HepG2 (cell line): ENCODE measurements around the gene KRT73. TPM values are rescaled to one million over a fixed set of nuclear protein-coding genes. Genes with fewer than 3 reads are reported as not detected.

ENCODE experiments used
- ATAC-seq: fragments of 200-7000 bp; cut with Tn5 transposase; 3 replicates; pipeline ENCODE4 v1.9.1; 2020; ENCODE audit warnings: mild to moderate bottlenecking, moderate library complexity
- BruUV-seq: library from RNA; stranded (reverse); fragments of 400-500 nt; replicated peaks from 2 replicates; lab custom pipeline; 2021; lab: Mats Ljungman, UMichigan
- CTCF ChIA-PET: fragments of 300-600 bp; formaldehyde crosslinking; extraction: SDS; loops from one replicate; lab custom pipeline; 2021; ENCODE audit warnings: low total read pairs, inconsistent platforms, low intra/inter-chr PET ratio; lab: Yijun Ruan, JAX
- POLR2A ChIA-PET: fragments of 350-600 bp; sonication (Branson Sonifier 250); formaldehyde crosslinking; loops from one replicate; lab custom pipeline; 2020; ENCODE audit warnings: antibody characterized with exemption, inconsistent platforms; lab: Yijun Ruan, JAX
- DNase-seq: peaks from one replicate; pipeline ENCODE4 v3.0.0-alpha.2; 2015; ENCODE audit warnings: low spot score
- FAIRE-seq: peaks from 3 replicates; lab custom pipeline; 2011; peaks lifted over from hg19 to GRCh38; lab: Jason Lieb, UNC
- H2AFZ ChIP-seq: one replicate; pipeline ENCODE4 v1.6.1; 2011; ENCODE audit warnings: low read length, inconsistent platforms
- H3K27ac ChIP-seq: fragments of 300-600 bp; 3 replicates; pipeline ENCODE4 v1.8.0; 2011; ENCODE audit warnings: mixed run types, mild to moderate bottlenecking, mixed read lengths, low read length, inconsistent platforms; ENCODE audit not compliant: insufficient read depth; ENCODE audit errors: extremely low read length
- H3K27me3 ChIP-seq, 2 experiments: fragments of 200-600 bp in 1 of 2; 2 replicates in 1 of 2; 3 replicates in 1 of 2; pipeline versions ENCODE4 v1.6.0 to v1.8.0; 2011; ENCODE audit warnings: low read length in 2 of 2, mild to moderate bottlenecking in 2 of 2, moderate library complexity in 2 of 2, inconsistent platforms in 1 of 2; ENCODE audit not compliant: insufficient read depth in 2 of 2, control insufficient read depth in 1 of 2
- H3K36me3 ChIP-seq, 2 experiments: fragments of 200-600 bp in 1 of 2; replicated peaks in 1 of 2; 2 replicates in 1 of 2; 3 replicates in 1 of 2; pipeline versions ENCODE4 v1.5.1 to v1.8.0; 2011; ENCODE audit warnings: low read length in 2 of 2, inconsistent platforms in 1 of 2; ENCODE audit not compliant: insufficient read depth in 2 of 2, control insufficient read depth in 1 of 2
- H3K4me1 ChIP-seq: 2 replicates; pipeline ENCODE4 v1.5.1; 2012; ENCODE audit warnings: low read length, inconsistent platforms; ENCODE audit not compliant: insufficient read depth
- H3K4me2 ChIP-seq: 2 replicates; pipeline ENCODE4 v1.6.0; 2011; ENCODE audit warnings: low read depth, low read length, inconsistent platforms
- H3K4me3 ChIP-seq, 3 experiments: fragments of 200-600 bp in 1 of 3; sonication (generic), shearing (Covaris generic) in 1 of 3; replicated peaks in 1 of 3; 2 replicates each; pipeline ENCODE4 v1.5.1; 2011 to 2016; ENCODE audit warnings: low read length in 3 of 3, inconsistent platforms in 2 of 3, low read depth in 2 of 3, mild to moderate bottlenecking in 2 of 3, control low read depth in 1 of 3, mixed read lengths in 1 of 3; ENCODE audit not compliant: insufficient read depth in 1 of 3
- H3K79me2 ChIP-seq: one replicate; pipeline ENCODE4 v1.6.1; 2011; ENCODE audit warnings: low read length, inconsistent platforms; ENCODE audit not compliant: insufficient read depth
- H3K9ac ChIP-seq: 2 replicates; pipeline ENCODE4 v1.6.0; 2011; ENCODE audit warnings: mild to moderate bottlenecking, low read depth, low read length, inconsistent platforms; ENCODE audit not compliant: insufficient read depth
- H3K9me3 ChIP-seq: 2 replicates; pipeline ENCODE4 v1.5.1; 2012; ENCODE audit warnings: mild to moderate bottlenecking, low read length
- H4K20me1 ChIP-seq: 2 replicates; pipeline ENCODE4 v1.6.0; 2011; ENCODE audit warnings: inconsistent platforms, mild to moderate bottlenecking, low read length, moderate library complexity; ENCODE audit not compliant: insufficient read depth
- KLF6 ChIP-seq: IDR thresholded peaks from 2 replicates; pipeline ENCODE4 v1.8.0; 2016; ENCODE audit warnings: missing biosample characterization, missing genetic modification reagents
- MEIS1 ChIP-seq: sonication (generic); formaldehyde crosslinking; IDR thresholded peaks from 2 replicates; pipeline ENCODE4 v1.9.0; 2021; ENCODE audit warnings: mild to moderate bottlenecking, missing genetic modification reagents, moderate library complexity, borderline replicate concordance
- SNAPC2 ChIP-seq: sonication (generic); formaldehyde crosslinking; IDR thresholded peaks from 2 replicates; pipeline ENCODE4 v1.8.1; 2022; ENCODE audit warnings: mild to moderate bottlenecking, missing genetic modification reagents
- SP1 ChIP-seq, 2 experiments: fragments of 450-650 bp in 1 of 2; sonication (generic) in 1 of 2; formaldehyde crosslinking in 1 of 2; IDR thresholded peaks; 2 replicates each; pipeline versions ENCODE4 v1.4.0 to v1.6.1; 2016 to 2020; ENCODE audit warnings: missing genetic modification reagents in 1 of 2
- TP53 ChIP-seq: sonication (generic); formaldehyde crosslinking; conservative IDR thresholded peaks from 2 replicates; pipeline ENCODE4 v1.4.0; 2020; ENCODE audit warnings: missing genetic modification reagents
- ZKSCAN8 ChIP-seq: IDR thresholded peaks from 2 replicates; pipeline ENCODE4 v1.6.1; 2016; ENCODE audit warnings: borderline replicate concordance, missing genetic modification reagents, missing compliant biosample characterization
- ZNF382 ChIP-seq: sonication (generic); formaldehyde crosslinking; IDR thresholded peaks from 2 replicates; pipeline ENCODE4 v1.5.0; 2020; ENCODE audit warnings: missing genetic modification reagents, mild to moderate bottlenecking, borderline replicate concordance
- ZNF383 ChIP-seq: sonication (generic); formaldehyde crosslinking; IDR thresholded peaks from 2 replicates; pipeline ENCODE4 v1.4.0; 2020; ENCODE audit warnings: missing genetic modification reagents, mild to moderate bottlenecking, borderline replicate concordance
- WGBS: methylation state at CpG from one replicate; pipeline ENCODE4 v1.1.6; 2017; ENCODE audit warnings: low lambda C conversion rate; 5-methylcytosine and 5-hydroxymethylcytosine counted together
- in situ Hi-C: cut with HindIII; loops from 2 replicates; pipeline ENCODE4 v1.10.0; 2017; ENCODE audit warnings: low pct_unique_long_range_greater_than_20kb; ENCODE audit not compliant: extremely low pct_ligation_motif_present
- intact Hi-C: fragments of 100-400 bp; cut with micrococcal nuclease; formaldehyde crosslinking; loops from one replicate; pipeline ENCODE4 v1.10.0; 2022; ENCODE audit not compliant: unreplicated experiment
- polyA plus RNA-seq, 8 experiments: library from polyadenylated mRNA; depleted of rRNA in 3 of 8; stranded (reverse) in 7 of 8; unstranded in 1 of 8; fragments of >200 nt; fragmentation: Illumina TruSeq in 4 of 8; extraction: Trizol in 4 of 8; gene quantifications; 2 replicates each; pipeline versions ENCODE4 v1.2.1 to v1.2.3, GENCODE V29; 2011 to 2016; ENCODE audit warnings: low read depth in 4 of 8, missing spikeins in 1 of 8, mixed read lengths in 1 of 8; ENCODE audit not compliant: insufficient read depth in 1 of 8
- total RNA-seq, 5 experiments: library from RNA; depleted of rRNA; stranded (reverse); fragments of >200 nt; fragmentation: Illumina TruSeq; extraction: Trizol; gene quantifications; 2 replicates each; pipeline ENCODE4 v1.2.3, GENCODE V29; 2016; ENCODE audit warnings: low read depth in 1 of 5
- TF ChIP-seq, protein P1 (sequence below): sonication (generic); formaldehyde crosslinking; IDR thresholded peaks from 2 replicates; pipeline ENCODE4 v1.5.0; 2020; ENCODE audit warnings: missing genetic modification reagents
- TF ChIP-seq, protein P2 (sequence below): sonication (generic); formaldehyde crosslinking; IDR thresholded peaks from 2 replicates; pipeline ENCODE4 v1.5.0; 2020; ENCODE audit warnings: missing genetic modification reagents, mild to moderate bottlenecking, borderline replicate concordance

KRT73 gene
- total and polyA plus RNA-seq, 2 of the 13 experiments (the other 11 are each of a cell fraction or from before 2014, with no cell fraction given): not detected

DNA sequence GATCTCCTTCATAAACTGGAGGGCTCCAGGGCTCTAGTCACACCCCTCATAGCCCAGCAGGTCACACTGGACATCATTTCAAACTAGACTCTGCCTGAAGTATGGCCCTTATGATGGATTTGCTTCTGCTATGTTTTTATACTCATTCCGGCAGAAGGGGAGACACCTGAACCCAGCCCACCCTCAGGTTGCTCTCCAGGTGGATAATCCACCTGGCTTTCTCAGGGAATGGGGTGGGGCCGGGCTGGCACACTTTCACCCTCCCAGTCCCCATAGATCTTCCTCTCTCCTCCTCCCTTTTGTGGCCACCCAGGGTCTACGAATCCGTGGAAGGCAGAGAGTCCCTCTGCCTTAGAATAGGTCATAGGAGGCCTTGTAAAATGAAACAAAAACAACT is 9.8 kb upstream of the KRT73 start:
- DNase-seq: no peak
- no peak overlapping the region for H3K4me2 ChIP-seq
- H3K9me3 ChIP-seq: no peaks in the 10 kb centered on the region
- CTCF ChIA-PET: no interaction called here
- no peak for TF ChIP-seq MEIS1 (CRISPR knock-in tag)
- no peak for TF ChIP-seq ZKSCAN8 (CRISPR knock-in tag)
- TF ChIP-seq KLF6 (CRISPR knock-in tag): no peak
- TF ChIP-seq SNAPC2 (CRISPR knock-in tag): no peak
- TF ChIP-seq, protein P1, sequence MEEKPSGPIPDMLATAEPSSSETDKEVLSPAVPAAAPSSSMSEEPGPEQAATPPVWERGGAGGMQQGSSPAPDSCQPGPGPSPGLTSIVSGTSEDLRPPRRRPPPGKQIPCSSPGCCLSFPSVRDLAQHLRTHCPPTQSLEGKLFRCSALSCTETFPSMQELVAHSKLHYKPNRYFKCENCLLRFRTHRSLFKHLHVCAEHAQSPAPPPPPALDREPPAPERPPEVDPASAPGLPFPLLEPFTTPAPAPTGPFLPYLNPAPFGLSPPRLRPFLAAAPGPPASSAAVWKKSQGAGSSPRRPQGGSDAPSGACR (CRISPR knock-in tag): no peak
- no peak for TF ChIP-seq ZNF383 (CRISPR knock-in tag)
- TF ChIP-seq, protein P2, sequence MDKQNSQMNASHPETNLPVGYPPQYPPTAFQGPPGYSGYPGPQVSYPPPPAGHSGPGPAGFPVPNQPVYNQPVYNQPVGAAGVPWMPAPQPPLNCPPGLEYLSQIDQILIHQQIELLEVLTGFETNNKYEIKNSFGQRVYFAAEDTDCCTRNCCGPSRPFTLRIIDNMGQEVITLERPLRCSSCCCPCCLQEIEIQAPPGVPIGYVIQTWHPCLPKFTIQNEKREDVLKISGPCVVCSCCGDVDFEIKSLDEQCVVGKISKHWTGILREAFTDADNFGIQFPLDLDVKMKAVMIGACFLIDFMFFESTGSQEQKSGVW: no peak
- no peak for TF ChIP-seq TP53 (CRISPR knock-in tag)
- TF ChIP-seq ZNF382 (CRISPR knock-in tag): no peak
- no peak for TF ChIP-seq SP1 (IDR thresholded peaks at IDR 0.05)
- TF ChIP-seq SP1 (CRISPR knock-in tag; IDR thresholded peaks at IDR 0.05): no peak
- POLR2A ChIA-PET: no interaction called here
- BruUV-seq: no TSS peak
- H3K4me3 ChIP-seq: no peak overlapping the region
- H3K36me3 ChIP-seq: no peaks in the 10 kb centered on the region
- H3K4me1 ChIP-seq: no peaks in the 10 kb centered on the region
- ATAC-seq: no peak
- no peaks in the 10 kb centered on the region for H4K20me1 ChIP-seq
- no peaks in the 10 kb centered on the region for H3K79me2 ChIP-seq
- in situ Hi-C loops (no loop called here), intact Hi-C loops (no loop called here)
- no peak overlapping the region for H2AFZ ChIP-seq
- H3K27me3 ChIP-seq: peaks cover 0 to 17% of the 10 kb centered on the region in 2 experiments; a peak in 2 of 5 replicates
- WGBS: 0% methylated on average over 4 of the region's 4 CpGs
- H3K27ac ChIP-seq: no peak overlapping the region
- no peak overlapping the region for H3K9ac ChIP-seq
- FAIRE-seq: no peak
